HG02884 (cell line): ENCODE measurements around the gene PCDHGA8.
"Not testable (repeated sequence)": the region's sequence is repeated elsewhere in the genome, so short reads cannot be mapped to it uniquely, and the experiment has no call there.

Experiments used
- ATAC-seq: cut with Tn5 transposase; IDR thresholded peaks from one replicate; pipeline ENCODE4 v1.9.1; 2021; ENCODE audit warnings: mild to moderate bottlenecking, moderate library complexity; ENCODE audit not compliant: unreplicated experiment

PCDHGA8 gene

GRCh38 chr5:141430332-141431113 is 38.1 kb downstream of the PCDHGA8 start, which contains the start of gene PCDHGA12:
Gene PCDHGA12 (plus strand): TSS chr5:141430507. CDS start chr5:141430760, 253 bp downstream.
- peak; percentile 93 for ATAC-seq

- peak; percentile 42 for ATAC-seq
Measured at GRCh38 chr5:141431286-141431685, 38.9 kb downstream of the PCDHGA8 start.

GRCh38 chr5:141432308-141432707 is 39.9 kb downstream of the PCDHGA8 start:
- not testable (repeated sequence) for ATAC-seq

GRCh38 chr5:141432726-141433125 is 40.3 kb downstream of the PCDHGA8 start:
- ATAC-seq: not testable (repeated sequence)

- no peak for ATAC-seq
Measured at GRCh38 chr5:141434006-141434405, 41.6 kb downstream of the PCDHGA8 start.

- ATAC-seq: no peak
Measured at GRCh38 chr5:141437221-141437620, 44.8 kb downstream of the PCDHGA8 start.

GRCh38 chr5:141439411-141440141 is 47.1 kb downstream of the PCDHGA8 start:
- ATAC-seq: no peak

- ATAC-seq: no peak
Measured at GRCh38 chr5:141440341-141440740, 47.9 kb downstream of the PCDHGA8 start.

GRCh38 chr5:141441571-141442170 is 49.2 kb downstream of the PCDHGA8 start:
- no peak for ATAC-seq
